Stimulated activated CD4-positive, alpha-beta T cell treated with anti-CD3 and anti-CD28 coated beads, Interleukin-4, amount 100 ng/mL, for 24 hours (primary cell): ENCODE data around the gene ZDHHC12.

Experiments
- DNase-seq: peaks from one replicate; pipeline ENCODE4 v3.0.0-alpha.2; 2020

ZDHHC12 gene

GRCh38 chr9:128723866-128724743, at the start of gene ZDHHC12:
TSS of gene ZDHHC12 (minus strand) at chr9:128724127. CDS start at chr9:128724093, 34 bp downstream.
- peak; percentile 99 for DNase-seq

GRCh38 chr9:128773049-128773448, 49.1 kb upstream of the ZDHHC12 start:
- DNase-seq, result no peak

GRCh38 chr9:128771745-128772519, 48.0 kb upstream of the ZDHHC12 start, which contains the start of gene ZER1:
TSS of gene ZER1 (minus strand) at chr9:128771927. CDS start at chr9:128755565, 16,362 bp downstream.
- peak; percentile 93 for DNase-seq

GRCh38 chr9:128771094-128771721, 47.3 kb upstream of the ZDHHC12 start:
- DNase-seq, result no peak

- DNase-seq, result no peak
These were observed 46.5 kb upstream of the ZDHHC12 start for GRCh38 chr9:128770286-128771030.

GRCh38 chr9:128768606-128769005, 44.7 kb upstream of the ZDHHC12 start:
- no peak for DNase-seq

GRCh38 chr9:128765499-128765898, 41.6 kb upstream of the ZDHHC12 start:
- no peak for DNase-seq

- DNase-seq, result no peak
These were observed 40.4 kb upstream of the ZDHHC12 start for GRCh38 chr9:128764361-128764760.

- DNase-seq, result no peak
These were observed 38.9 kb upstream of the ZDHHC12 start for GRCh38 chr9:128762671-128763449.

GRCh38 chr9:128757602-128758001, 33.7 kb upstream of the ZDHHC12 start:
- DNase-seq, result no peak

- no peak for DNase-seq
These were observed 29.7 kb upstream of the ZDHHC12 start for GRCh38 chr9:128753627-128754026.

GRCh38 chr9:128750926-128751595, 27.1 kb upstream of the ZDHHC12 start:
- DNase-seq, result no peak

- DNase-seq, result no peak
These were observed 23.3 kb upstream of the ZDHHC12 start for GRCh38 chr9:128747241-128747640.

- DNase-seq, result no peak
These were observed 19.5 kb upstream of the ZDHHC12 start for GRCh38 chr9:128743421-128743820.

GRCh38 chr9:128742401-128742800, 18.5 kb upstream of the ZDHHC12 start:
- DNase-seq, result no peak

- DNase-seq, result no peak
These were observed 11.4 kb upstream of the ZDHHC12 start for GRCh38 chr9:128735373-128735772.

GRCh38 chr9:128733256-128733655, 9.3 kb upstream of the ZDHHC12 start:
- no peak for DNase-seq

GRCh38 chr9:128732576-128732975, 8.6 kb upstream of the ZDHHC12 start:
- no peak for DNase-seq

- no peak for DNase-seq
These were observed 7.8 kb upstream of the ZDHHC12 start for GRCh38 chr9:128731691-128732090.

GRCh38 chr9:128731093-128731492, 7.2 kb upstream of the ZDHHC12 start:
- DNase-seq, result no peak
